PC-3 (cell line): ENCODE results near the gene CGNL1. TPM values are rescaled to one million over a fixed set of nuclear protein-coding genes. Genes with fewer than 3 reads are reported as not detected.

Experiments used
- ATAC-seq: fragments of 200-7000 bp; cut with Tn5 transposase; 2 replicates; pipeline ENCODE4 v1.9.1; 2020; ENCODE audit warnings: mild to moderate bottlenecking, moderate library complexity
- BruUV-seq: library from RNA; stranded (reverse); fragments of 400-500 nt; replicated peaks from 2 replicates; lab custom pipeline; 2021; lab: Mats Ljungman, UMichigan
- CTCF ChIA-PET: fragments of 300-600 bp; sonication (Branson Sonifier 250); formaldehyde crosslinking; loops from one replicate; lab custom pipeline; 2022; ENCODE audit warnings: antibody characterized with exemption; lab: Charles Lee
- POLR2A ChIA-PET: fragments of 300-600 bp; sonication (Branson Sonifier 250); formaldehyde crosslinking; loops from one replicate; lab custom pipeline; 2022; ENCODE audit warnings: antibody characterized with exemption; ENCODE audit not compliant: unreplicated experiment; lab: Charles Lee
- DNase-seq: peaks from one replicate; pipeline ENCODE4 v3.0.0-alpha.2; 2015
- H2AFZ ChIP-seq: fragments of 300-600 bp; sonication (generic); 2 replicates; pipeline ENCODE4 v1.6.0; 2016; ENCODE audit warnings: antibody characterized with exemption, low read length
- H3F3A ChIP-seq: fragments of 300-600 bp; sonication (generic); one replicate; pipeline ENCODE4 v1.6.0; 2017; ENCODE audit warnings: antibody characterized with exemption, low read length, control low read depth, mild to moderate bottlenecking; ENCODE audit not compliant: unreplicated experiment
- H3K27ac ChIP-seq: fragments of 300-600 bp; sonication (generic); 2 replicates; pipeline ENCODE4 v1.5.1; 2016; ENCODE audit warnings: mild to moderate bottlenecking, low read length
- H3K27me3 ChIP-seq: fragments of 300-600 bp; sonication (generic); 2 replicates; pipeline ENCODE4 v1.6.1; 2016; ENCODE audit warnings: low read length, mixed read lengths
- H3K36me3 ChIP-seq: fragments of 300-600 bp; sonication (generic); 2 replicates; pipeline ENCODE4 v1.6.1; 2016; ENCODE audit warnings: low read depth, mixed run types, low read length, mixed read lengths
- H3K4me1 ChIP-seq: fragments of 300-600 bp; sonication (generic); 2 replicates; pipeline ENCODE4 v1.5.1; 2016; ENCODE audit warnings: low read length; ENCODE audit not compliant: insufficient read depth
- H3K4me2 ChIP-seq: fragments of 300-600 bp; sonication (generic); 2 replicates; pipeline ENCODE4 v1.6.0; 2016; ENCODE audit warnings: low read length
- H3K4me3 ChIP-seq: fragments of 300-600 bp; sonication (generic); 2 replicates; pipeline ENCODE4 v1.5.1; 2016; ENCODE audit warnings: mild to moderate bottlenecking, low read length, mixed read lengths
- H3K79me2 ChIP-seq: fragments of 300-600 bp; sonication (generic); 2 replicates; pipeline ENCODE4 v1.6.1; 2017; ENCODE audit warnings: low read length, mixed read lengths
- H3K9ac ChIP-seq: fragments of 300-600 bp; sonication (generic); 2 replicates; pipeline ENCODE4 v1.6.0; 2016; ENCODE audit warnings: mild to moderate bottlenecking, low read length
- H3K9me2 ChIP-seq: fragments of 300-600 bp; sonication (generic); replicated peaks from 2 replicates; pipeline ENCODE4 v1.6.1; 2016; ENCODE audit warnings: mixed run types, low read length, mixed read lengths
- H3K9me3 ChIP-seq: fragments of 300-600 bp; sonication (generic); 2 replicates; pipeline ENCODE4 v1.6.1; 2016; ENCODE audit warnings: low read length, mixed read lengths
- H4K20me1 ChIP-seq: fragments of 300-600 bp; sonication (generic); 2 replicates; pipeline ENCODE4 v1.6.1; 2016; ENCODE audit warnings: low read length, mixed read lengths
- EZH2 ChIP-seq: fragments of 300-600 bp; sonication (generic); IDR thresholded peaks from one replicate; pipeline ENCODE4 v1.6.1; 2017; ENCODE audit warnings: antibody characterized with exemption, mild to moderate bottlenecking, low read length; ENCODE audit not compliant: unreplicated experiment
- EZH2phosphoT487 ChIP-seq: fragments of 300-600 bp; sonication (generic); IDR thresholded peaks from 2 replicates; pipeline ENCODE4 v1.6.1; 2018; ENCODE audit warnings: mild to moderate bottlenecking, antibody characterized with exemption, low read length, borderline replicate concordance
- intact Hi-C: fragments of 100-400 bp; cut with micrococcal nuclease; formaldehyde crosslinking; loops from 2 replicates; pipeline ENCODE4 v1.9.0; 2023
- total RNA-seq: library from RNA; depleted of rRNA; stranded (reverse); fragments of >200 nt; gene quantifications from 2 replicates; pipeline ENCODE4 v1.2.3, GENCODE V29; 2014
- TF ChIP-seq, protein P1 (sequence below): fragments of 300-600 bp; sonication (generic); conservative IDR thresholded peaks from 2 replicates; pipeline ENCODE4 v1.5.1; 2017; ENCODE audit warnings: antibody characterized with exemption, low read depth, mild to moderate bottlenecking, low read length

CGNL1 gene
- total RNA-seq, 1 experiment from 2014 or later: 0.66 TPM

DNA sequence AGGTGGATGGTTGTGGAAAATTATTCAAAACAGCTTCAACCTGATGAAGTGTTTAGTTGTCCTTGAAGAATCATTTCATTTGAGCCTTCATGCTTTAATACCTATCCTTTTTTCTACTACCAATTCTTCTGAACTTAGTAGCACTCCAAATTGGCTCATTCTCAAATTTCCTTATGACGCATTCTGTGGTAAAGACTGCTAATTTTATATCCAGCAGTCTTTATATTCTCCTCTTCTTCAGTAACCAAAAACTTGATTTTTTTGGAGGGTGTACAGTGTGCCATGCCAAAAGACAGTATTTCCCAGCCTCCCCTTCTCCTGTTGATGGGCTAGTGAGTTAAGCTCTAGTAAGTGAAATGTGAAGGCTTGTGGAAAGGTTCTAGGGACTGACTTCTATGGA, 25.2 kb downstream of the CGNL1 start:
- H2AFZ ChIP-seq: no peak overlapping the region
- DNase-seq (no peak), ATAC-seq (no peak)
- no peaks in the 10 kb centered on the region for H3F3A ChIP-seq
- CTCF ChIA-PET: no interaction called here
- no peak overlapping the region for H3K27ac ChIP-seq
- H3K4me3 ChIP-seq: no peak overlapping the region
- no TSS peak for BruUV-seq
- TF ChIP-seq, protein P1, sequence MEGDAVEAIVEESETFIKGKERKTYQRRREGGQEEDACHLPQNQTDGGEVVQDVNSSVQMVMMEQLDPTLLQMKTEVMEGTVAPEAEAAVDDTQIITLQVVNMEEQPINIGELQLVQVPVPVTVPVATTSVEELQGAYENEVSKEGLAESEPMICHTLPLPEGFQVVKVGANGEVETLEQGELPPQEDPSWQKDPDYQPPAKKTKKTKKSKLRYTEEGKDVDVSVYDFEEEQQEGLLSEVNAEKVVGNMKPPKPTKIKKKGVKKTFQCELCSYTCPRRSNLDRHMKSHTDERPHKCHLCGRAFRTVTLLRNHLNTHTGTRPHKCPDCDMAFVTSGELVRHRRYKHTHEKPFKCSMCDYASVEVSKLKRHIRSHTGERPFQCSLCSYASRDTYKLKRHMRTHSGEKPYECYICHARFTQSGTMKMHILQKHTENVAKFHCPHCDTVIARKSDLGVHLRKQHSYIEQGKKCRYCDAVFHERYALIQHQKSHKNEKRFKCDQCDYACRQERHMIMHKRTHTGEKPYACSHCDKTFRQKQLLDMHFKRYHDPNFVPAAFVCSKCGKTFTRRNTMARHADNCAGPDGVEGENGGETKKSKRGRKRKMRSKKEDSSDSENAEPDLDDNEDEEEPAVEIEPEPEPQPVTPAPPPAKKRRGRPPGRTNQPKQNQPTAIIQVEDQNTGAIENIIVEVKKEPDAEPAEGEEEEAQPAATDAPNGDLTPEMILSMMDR: no peak
- no peak for TF ChIP-seq EZH2phosphoT487
- no peak for TF ChIP-seq EZH2
- no peaks in the 10 kb centered on the region for H3K36me3 ChIP-seq
- no peak overlapping the region for H3K9ac ChIP-seq
- H3K4me2 ChIP-seq: no peak overlapping the region
- no peaks in the 10 kb centered on the region for H3K27me3 ChIP-seq
- no peaks in the 10 kb centered on the region for H4K20me1 ChIP-seq
- POLR2A ChIA-PET: no interaction called here
- H3K9me2 ChIP-seq: no peaks in the 10 kb centered on the region
- H3K79me2 ChIP-seq: no peaks in the 10 kb centered on the region
- intact Hi-C loops: no loop called here
- H3K9me3 ChIP-seq: no peaks in the 10 kb centered on the region
- no peaks in the 10 kb centered on the region for H3K4me1 ChIP-seq

- H3F3A ChIP-seq: no peaks in the 10 kb centered on the region
- no peak overlapping the region for H2AFZ ChIP-seq
- H3K36me3 ChIP-seq: no peaks in the 10 kb centered on the region
- DNase-seq: no peak
- ATAC-seq: no peak
- no peaks in the 10 kb centered on the region for H3K27me3 ChIP-seq
- ChIA-PET CTCF (no interaction called here), POLR2A (no interaction called here)
- H3K9ac ChIP-seq: no peak overlapping the region
- intact Hi-C loops: no loop called here
- no peaks in the 10 kb centered on the region for H3K79me2 ChIP-seq
- no peak overlapping the region for H3K27ac ChIP-seq
- H3K9me2 ChIP-seq: no peaks in the 10 kb centered on the region
- no peaks in the 10 kb centered on the region for H4K20me1 ChIP-seq
- H3K4me2 ChIP-seq: no peak overlapping the region
- H3K9me3 ChIP-seq: no peaks in the 10 kb centered on the region
- BruUV-seq: no TSS peak
- TF ChIP-seq EZH2 (no peak), EZH2phosphoT487 (no peak)
- TF ChIP-seq, protein P1: no peak
- no peaks in the 10 kb centered on the region for H3K4me1 ChIP-seq
- no peak overlapping the region for H3K4me3 ChIP-seq
Measured at GRCh38 chr15:57403017-57403416, 26.7 kb downstream of the CGNL1 start.

DNA sequence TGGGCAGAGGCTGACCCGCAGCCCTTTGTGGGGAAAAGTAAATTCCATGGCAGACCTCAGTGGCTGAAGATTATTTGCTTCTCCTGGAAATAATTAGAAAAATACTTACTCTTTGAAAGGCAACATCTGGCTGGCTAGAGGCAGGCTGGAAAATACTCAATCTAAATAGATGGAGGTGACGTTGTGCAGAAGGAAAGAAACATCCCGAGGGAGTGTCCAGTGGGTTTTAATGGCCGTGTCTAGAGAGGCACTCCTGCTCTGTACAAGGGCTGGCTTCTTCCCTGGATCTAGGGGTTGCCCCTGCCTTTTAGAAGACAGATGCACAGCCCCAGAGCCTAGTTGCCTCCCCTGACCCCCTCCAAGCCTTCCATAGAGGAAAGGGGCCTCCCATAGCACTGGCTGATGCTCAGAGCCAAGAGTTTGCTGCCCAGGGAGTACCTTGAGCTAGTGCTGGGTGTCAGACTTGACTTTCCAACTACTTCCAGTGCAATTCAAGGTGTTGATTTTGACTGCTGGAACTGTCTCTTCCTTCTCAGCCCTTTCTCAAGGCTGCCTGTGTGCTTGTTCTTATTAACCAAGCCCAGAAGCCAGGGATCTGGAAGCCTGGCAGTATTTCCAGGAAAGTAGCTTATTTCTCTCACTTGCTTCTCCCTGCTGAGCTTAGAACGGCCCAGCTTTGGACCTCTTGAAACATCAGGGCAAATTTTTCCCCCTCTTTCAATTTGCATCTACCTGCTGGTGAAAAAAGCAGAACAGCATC, 27.4 kb downstream of the CGNL1 start:
- ATAC-seq (no peak), DNase-seq (no peak)
- no peaks in the 10 kb centered on the region for H4K20me1 ChIP-seq
- no peaks in the 10 kb centered on the region for H3K9me3 ChIP-seq
- intact Hi-C loops: no loop called here
- H3K9ac ChIP-seq: no peak overlapping the region
- TF ChIP-seq, protein P1: no peak
- no peak for TF ChIP-seq EZH2
- TF ChIP-seq EZH2phosphoT487: no peak
- no peaks in the 10 kb centered on the region for H3K9me2 ChIP-seq
- no peaks in the 10 kb centered on the region for H3K36me3 ChIP-seq
- POLR2A ChIA-PET: no interaction called here
- no peak overlapping the region for H3K4me2 ChIP-seq
- no peak overlapping the region for H3K27ac ChIP-seq
- H3K4me3 ChIP-seq: no peak overlapping the region
- H3K27me3 ChIP-seq: no peaks in the 10 kb centered on the region
- H2AFZ ChIP-seq: no peak overlapping the region
- CTCF ChIA-PET: no interaction called here
- H3F3A ChIP-seq: no peaks in the 10 kb centered on the region
- no peaks in the 10 kb centered on the region for H3K79me2 ChIP-seq
- no TSS peak for BruUV-seq
- no peaks in the 10 kb centered on the region for H3K4me1 ChIP-seq
